HEK293 (cell line): ENCODE results near the gene TPM1.

Experiments used
- CTCF ChIA-PET: fragments of 350-600 bp; formaldehyde crosslinking; extraction: SDS; loops from one replicate; lab custom pipeline; 2021; ENCODE audit warnings: antibody characterized with exemption; lab: Yijun Ruan, JAX
- POLR2A ChIA-PET: fragments of 300-600 bp; formaldehyde crosslinking; extraction: SDS; loops from one replicate; lab custom pipeline; 2020; ENCODE audit warnings: antibody characterized with exemption, inconsistent platforms; lab: Yijun Ruan, JAX
- H3K27ac ChIP-seq: fragments of 200-500 bp; sonication (Bioruptor generic); 2 replicates; pipeline ENCODE4 v1.5.1; 2014; ENCODE audit warnings: low read depth, low read length, control low read depth, inconsistent platforms; ENCODE audit errors: extremely low read depth
- H3K36me3 ChIP-seq, 2 experiments: fragments of 200-500 bp in 1 of 2; sonication (Bioruptor generic) in 1 of 2; 1 replicate in 1 of 2; 2 replicates in 1 of 2; pipeline ENCODE4 v1.5.1; 2014 to 2017; ENCODE audit warnings: inconsistent platforms in 2 of 2, low read length in 2 of 2; ENCODE audit not compliant: control insufficient read depth in 2 of 2, insufficient read depth in 1 of 2
- H3K4me1 ChIP-seq: fragments of 200-500 bp; sonication (Bioruptor generic); 2 replicates; pipeline ENCODE4 v1.5.1; 2014; ENCODE audit warnings: mild to moderate bottlenecking, low read length, inconsistent platforms; ENCODE audit not compliant: control insufficient read depth, insufficient read depth
- H3K4me3 ChIP-seq: 2 replicates; pipeline ENCODE4 v1.5.1; 2011; ENCODE audit warnings: low read depth, mild to moderate bottlenecking, control low read depth, low read length, moderate library complexity
- H3K9me3 ChIP-seq: fragments of 200-500 bp; sonication (Bioruptor generic); 2 replicates; pipeline ENCODE4 v1.5.1; 2014; ENCODE audit warnings: low read depth, low read length, inconsistent platforms; ENCODE audit not compliant: control insufficient read depth, insufficient read depth
- BCL11A ChIP-seq: fragments of 450-650 bp; formaldehyde crosslinking; IDR thresholded peaks from 2 replicates; pipeline ENCODE4 v1.5.1; 2016; ENCODE audit warnings: low read depth, missing biosample characterization, missing genetic modification characterization
- BCL11B ChIP-seq: fragments of 450-650 bp; formaldehyde crosslinking; IDR thresholded peaks from 2 replicates; pipeline ENCODE4 v1.5.1; 2016; ENCODE audit warnings: low read depth, missing biosample characterization, missing genetic modification characterization
- GFI1B ChIP-seq: fragments of 450-650 bp; formaldehyde crosslinking; IDR thresholded peaks from 2 replicates; pipeline ENCODE4 v1.5.1; 2016; ENCODE audit warnings: missing biosample characterization, missing genetic modification characterization
- GLI2 ChIP-seq: fragments of 450-650 bp; formaldehyde crosslinking; IDR thresholded peaks from 2 replicates; pipeline ENCODE4; 2017; ENCODE audit warnings: missing biosample characterization, missing genetic modification characterization, low read depth, borderline replicate concordance
- KLF1 ChIP-seq: fragments of 450-650 bp; formaldehyde crosslinking; IDR thresholded peaks from 2 replicates; pipeline ENCODE4 v1.5.1; 2016; ENCODE audit warnings: missing biosample characterization, missing genetic modification characterization
- MZF1 ChIP-seq: fragments of 450-650 bp; formaldehyde crosslinking; IDR thresholded peaks from 2 replicates; pipeline ENCODE4 v1.5.1; 2017; ENCODE audit warnings: missing biosample characterization, missing genetic modification characterization, borderline replicate concordance
- PRDM10 ChIP-seq: fragments of 450-650 bp; formaldehyde crosslinking; IDR thresholded peaks from 2 replicates; pipeline ENCODE4 v1.5.1; 2016; ENCODE audit warnings: missing biosample characterization, missing genetic modification characterization
- RBAK ChIP-seq: fragments of 450-650 bp; formaldehyde crosslinking; IDR thresholded peaks from 2 replicates; pipeline ENCODE4 v1.5.1; 2016; ENCODE audit warnings: missing biosample characterization, missing genetic modification characterization
- SP2 ChIP-seq: fragments of 450-650 bp; formaldehyde crosslinking; IDR thresholded peaks from 2 replicates; pipeline ENCODE4 v1.5.1; 2016; ENCODE audit warnings: missing biosample characterization, missing genetic modification characterization
- TRIM28 ChIP-seq: IDR thresholded peaks from 2 replicates; pipeline ENCODE4 v1.6.1; 2011; ENCODE audit warnings: low read length, control low read depth, borderline replicate concordance
- TSHZ1 ChIP-seq: fragments of 450-650 bp; formaldehyde crosslinking; IDR thresholded peaks from 2 replicates; pipeline ENCODE4 v1.5.1; 2016; ENCODE audit warnings: missing biosample characterization, missing genetic modification characterization, borderline replicate concordance
- ZBTB21 ChIP-seq: fragments of 450-650 bp; formaldehyde crosslinking; IDR thresholded peaks from 2 replicates; pipeline ENCODE4 v1.5.1; 2017; ENCODE audit warnings: missing biosample characterization, missing genetic modification characterization
- ZNF132 ChIP-seq: fragments of 450-650 bp; formaldehyde crosslinking; IDR thresholded peaks from 2 replicates; pipeline ENCODE4 v1.5.1; 2017; ENCODE audit warnings: missing biosample characterization, missing genetic modification characterization, borderline replicate concordance
- ZNF24 ChIP-seq: fragments of 450-650 bp; formaldehyde crosslinking; IDR thresholded peaks from 2 replicates; pipeline ENCODE4 v1.5.1; 2016; ENCODE audit warnings: missing biosample characterization, missing genetic modification characterization
- ZNF501 ChIP-seq: fragments of 450-650 bp; formaldehyde crosslinking; IDR thresholded peaks from 2 replicates; pipeline ENCODE4 v1.5.1; 2016; ENCODE audit warnings: missing biosample characterization, missing genetic modification characterization
- ZNF560 ChIP-seq: fragments of 450-650 bp; formaldehyde crosslinking; IDR thresholded peaks from 2 replicates; pipeline ENCODE4 v1.5.1; 2017; ENCODE audit warnings: missing biosample characterization, missing genetic modification characterization, borderline replicate concordance
- ZNF645 ChIP-seq: fragments of 450-650 bp; formaldehyde crosslinking; IDR thresholded peaks from 2 replicates; pipeline ENCODE4; 2016; ENCODE audit warnings: missing biosample characterization, missing genetic modification characterization
- ZNF664 ChIP-seq: fragments of 450-650 bp; formaldehyde crosslinking; IDR thresholded peaks from 2 replicates; pipeline ENCODE4 v1.5.1; 2016; ENCODE audit warnings: missing biosample characterization, missing genetic modification characterization
- ZNF707 ChIP-seq: fragments of 450-650 bp; formaldehyde crosslinking; IDR thresholded peaks from 2 replicates; pipeline ENCODE4 v1.5.1; 2016; ENCODE audit warnings: missing biosample characterization, missing genetic modification characterization
- ZNF792 ChIP-seq: fragments of 450-650 bp; formaldehyde crosslinking; IDR thresholded peaks from 2 replicates; pipeline ENCODE4 v1.5.1; 2016; ENCODE audit warnings: missing biosample characterization, missing genetic modification characterization
- ZSCAN16 ChIP-seq: fragments of 450-650 bp; formaldehyde crosslinking; IDR thresholded peaks from 2 replicates; pipeline ENCODE4 v1.5.1; 2016; ENCODE audit warnings: missing biosample characterization, missing genetic modification characterization
- ZXDB ChIP-seq: fragments of 450-650 bp; formaldehyde crosslinking; IDR thresholded peaks from 2 replicates; pipeline ENCODE4 v1.5.1; 2016; ENCODE audit warnings: missing biosample characterization, missing genetic modification characterization

The TPM1 gene

GRCh38 chr15:63016234-63016633 lies 26.3 kb upstream of the TPM1 start:
- H3K9me3 ChIP-seq, result no peaks in the 10 kb centered on the region
- CTCF ChIA-PET, result no interaction called here
- H3K27ac ChIP-seq, result no peak overlapping the region
- POLR2A ChIA-PET, result no interaction called here
- no peak overlapping the region for H3K4me3 ChIP-seq
- no peaks in the 10 kb centered on the region for H3K36me3 ChIP-seq
- TF ChIP-seq GLI2 (tag by site-specific recombination) (no peak), BCL11A (tag by site-specific recombination) (no peak), ZXDB (tag by site-specific recombination) (no peak), ZNF792 (tag by site-specific recombination) (no peak), GFI1B (no peak), ZBTB21 (no peak), ZNF664 (tag by site-specific recombination) (no peak), ZNF707 (tag by site-specific recombination) (no peak), ZSCAN16 (tag by site-specific recombination) (no peak), TRIM28 (no peak), ZNF501 (tag by site-specific recombination) (no peak), RBAK (tag by site-specific recombination) (no peak), ZNF132 (no peak), BCL11B (tag by site-specific recombination) (no peak), MZF1 (no peak), KLF1 (tag by site-specific recombination) (no peak), SP2 (tag by site-specific recombination) (no peak), ZNF645 (tag by site-specific recombination) (no peak)
- H3K4me1 ChIP-seq, result peaks cover 14% of the 10 kb centered on the region

GRCh38 chr15:63018639-63019038 lies 23.9 kb upstream of the TPM1 start:
- ChIA-PET POLR2A (interaction anchor here (1.0 kb wide), 1 partner anchor 24 kb away, joined by 4 read pairs; the partner anchor contains the start of gene TPM1), CTCF (interaction anchor here (0.6 to 1.4 kb wide), 3 partner anchors 24 to 790 kb away, joined by 4 to 5 read pairs (median 5); partner anchors contain the start of gene TPM1)
- Histone ChIP-seq H3K4me1 (peaks cover 8% of the 10 kb centered on the region), H3K4me3 (no peak overlapping the region), H3K27ac (no peak overlapping the region), H3K9me3 (no peaks in the 10 kb centered on the region), H3K36me3 (no peaks in the 10 kb centered on the region)
- TF ChIP-seq PRDM10 (tag by site-specific recombination) (no peak), ZNF560 (no peak), ZNF24 (no peak), RBAK (tag by site-specific recombination) (no peak), TSHZ1 (tag by site-specific recombination) (no peak)
